Measurements from ENCODE around the gene MUC20.
"Not testable (repeated sequence)": the region's sequence is repeated elsewhere in the genome, so short reads cannot be mapped to it uniquely, and the experiment has no call there.

Gene MUC20

GRCh38 chr3:195777975-195778374 is 57.2 kb downstream of the MUC20 start:
- DNase-seq, result no peak

- DNase-seq, result not testable (repeated sequence)
Measured at GRCh38 chr3:195781236-195781635, 60.5 kb downstream of the MUC20 start.
